NCI-H1436 treated with DMSO at 0.1 percent for 48 hours (cell line): ENCODE data around the gene POLR1H.

Source experiments
- DNase-seq: peaks from one replicate; lab custom pipeline; 2025; lab: John Stamatoyannopoulos, UW

POLR1H gene

GRCh38 chr6:30062471-30063178 is 1.6 kb downstream of the POLR1H start:
- no peak for DNase-seq

GRCh38 chr6:30063315-30063714 is 2.2 kb downstream of the POLR1H start:
- DNase-seq, result no peak

GRCh38 chr6:30066082-30066481 is 5.0 kb downstream of the POLR1H start:
- DNase-seq, result no peak

- DNase-seq, result peak; percentile 91
Observed at GRCh38 chr6:30066577-30067459, 5.8 kb downstream of the POLR1H start, which contains the start of gene PPP1R11. PPP1R11 (plus strand) TSS chr6:30067198; CDS start chr6:30067411, 213 bp downstream.

GRCh38 chr6:30067460-30068139 is 6.5 kb downstream of the POLR1H start:
- DNase-seq, result no peak

GRCh38 chr6:30071081-30071818 is 10.2 kb downstream of the POLR1H start:
- no peak for DNase-seq

- DNase-seq, result no peak
Observed at GRCh38 chr6:30071858-30072257, 10.8 kb downstream of the POLR1H start.

GRCh38 chr6:30073489-30074235 is 12.6 kb downstream of the POLR1H start:
- DNase-seq, result no peak

- DNase-seq, result no peak
Observed at GRCh38 chr6:30074331-30075093, 13.4 kb downstream of the POLR1H start.

GRCh38 chr6:30075094-30075789 is 14.2 kb downstream of the POLR1H start, which contains the start of gene RNF39:
RNF39 (minus strand) TSS chr6:30075769; CDS start chr6:30075585, 184 bp downstream.
- no peak for DNase-seq

- DNase-seq, result no peak
Observed at GRCh38 chr6:30075790-30076732, 15.0 kb downstream of the POLR1H start.

- DNase-seq, result no peak
Observed at GRCh38 chr6:30077218-30077617, 16.2 kb downstream of the POLR1H start.

GRCh38 chr6:30087876-30088275 is 26.8 kb downstream of the POLR1H start:
- no peak for DNase-seq

- DNase-seq, result no peak
Observed at GRCh38 chr6:30091577-30092381, 30.7 kb downstream of the POLR1H start.

- no peak for DNase-seq
Observed at GRCh38 chr6:30092852-30093543, 31.9 kb downstream of the POLR1H start.

- no peak for DNase-seq
Observed at GRCh38 chr6:30093951-30094661, 33.0 kb downstream of the POLR1H start.
